ENCODE data around the gene MAP1LC3B2. TPM values are rescaled to one million over a fixed set of nuclear protein-coding genes. Genes with fewer than 3 reads are reported as not detected.

Gene MAP1LC3B2
- total RNA-seq, result not detected

DNA sequence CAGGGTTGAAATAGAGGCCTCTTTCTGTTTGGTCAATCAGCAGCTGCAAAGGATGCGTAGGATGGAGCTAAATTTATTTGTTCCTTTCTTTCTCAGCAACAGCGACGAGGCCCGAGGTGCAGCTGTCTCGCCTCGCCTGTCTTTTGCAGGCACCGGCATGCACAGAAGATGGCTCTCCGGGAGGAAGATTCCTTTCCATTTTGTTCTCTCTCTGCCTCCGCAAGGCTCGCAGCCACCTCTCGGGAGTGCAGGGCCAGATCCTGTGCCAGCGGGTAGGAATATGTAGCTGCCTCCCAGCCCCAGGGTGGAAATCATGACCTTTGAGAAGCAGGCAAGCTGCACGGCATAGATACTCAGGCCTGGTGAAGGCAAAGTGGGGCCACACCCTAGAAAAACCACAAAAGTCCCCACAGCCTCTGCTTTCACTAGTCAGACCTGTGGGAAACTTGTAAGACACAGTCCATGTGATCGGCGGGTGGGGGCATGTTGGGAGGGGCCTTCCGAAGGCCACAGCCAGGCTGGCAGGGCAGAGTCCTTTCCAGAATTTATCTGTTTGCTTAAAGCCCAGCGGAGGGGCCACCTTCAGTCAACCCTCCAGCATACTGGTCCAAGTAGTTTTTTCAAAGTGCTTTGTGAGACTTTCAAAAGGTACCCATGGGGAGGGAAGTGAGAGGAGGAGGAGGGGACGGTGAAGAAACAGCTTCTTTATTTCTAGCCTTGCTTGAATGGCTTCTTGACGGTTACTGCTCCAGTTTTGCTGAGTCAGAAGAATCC is at the start of gene MAP1LC3B2:
TSS of gene MAP1LC3B2 (plus strand) at position 220 of the 774 bp plus-strand sequence. CDS start 16,562 bp downstream, outside the sequence.

Other genes starting within 250 kb of the MAP1LC3B2 start
- 10 to 100 TPM; 32.6 to 36.5 TPM for gene SPRING1, start 178.7 kb downstream of the MAP1LC3B2 start, total RNA-seq
- gene RNFT2, start 178.9 kb downstream of the MAP1LC3B2 start, total RNA-seq, result 1 to 10 TPM; 6.2 to 8.3 TPM

Data from melanocyte of skin (primary cell).